GM15510 (cell line): Measurements from ENCODE around the gene RAB24.

Source experiments
- POLR2A ChIP-seq: IDR thresholded peaks from 3 replicates; pipeline ENCODE4 v1.6.1; 2011; ENCODE audit warnings: borderline replicate concordance; ENCODE audit not compliant: insufficient read length; ENCODE audit errors: extremely low read depth

The RAB24 gene

DNA sequence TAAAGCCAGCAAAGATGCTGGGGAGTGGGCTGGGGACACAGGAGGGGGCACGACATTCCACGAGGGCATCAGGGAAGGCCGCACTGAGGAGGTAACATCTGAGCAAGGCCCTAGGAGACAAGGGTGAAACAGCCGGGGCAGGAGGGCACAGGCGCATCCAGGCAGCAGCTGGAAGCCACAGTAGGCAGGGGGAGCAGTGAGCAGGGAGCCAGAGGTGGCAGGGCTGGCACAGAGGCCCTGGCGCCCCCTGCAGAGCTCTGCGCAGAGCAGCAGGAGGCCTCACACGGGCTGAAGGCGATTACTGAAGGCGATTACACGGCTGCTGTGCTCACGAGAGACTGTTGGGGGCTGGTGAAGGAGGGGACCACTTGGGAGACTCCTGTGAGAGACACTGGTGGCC is 32.6 kb upstream of the RAB24 start:
- TF ChIP-seq POLR2A, result no peak

DNA sequence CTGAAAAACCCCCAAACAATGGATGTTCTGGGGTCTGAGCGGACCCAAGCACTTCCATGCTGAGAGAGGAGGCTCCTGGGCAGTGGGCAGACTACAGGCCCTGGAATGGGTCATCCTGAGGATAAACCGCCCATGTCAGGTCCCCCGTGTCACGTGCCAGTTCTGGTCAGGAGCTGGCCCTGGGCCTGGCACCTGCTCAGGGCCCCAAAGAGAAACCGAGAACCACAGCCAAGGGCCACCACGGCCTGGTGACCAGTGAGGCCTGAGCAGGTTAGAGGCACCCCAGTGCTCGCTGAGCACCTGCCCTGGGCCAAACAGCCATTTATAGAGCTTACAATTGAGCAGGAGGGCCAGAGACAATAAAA is 32.2 kb upstream of the RAB24 start:
- TF ChIP-seq POLR2A, result no peak

DNA sequence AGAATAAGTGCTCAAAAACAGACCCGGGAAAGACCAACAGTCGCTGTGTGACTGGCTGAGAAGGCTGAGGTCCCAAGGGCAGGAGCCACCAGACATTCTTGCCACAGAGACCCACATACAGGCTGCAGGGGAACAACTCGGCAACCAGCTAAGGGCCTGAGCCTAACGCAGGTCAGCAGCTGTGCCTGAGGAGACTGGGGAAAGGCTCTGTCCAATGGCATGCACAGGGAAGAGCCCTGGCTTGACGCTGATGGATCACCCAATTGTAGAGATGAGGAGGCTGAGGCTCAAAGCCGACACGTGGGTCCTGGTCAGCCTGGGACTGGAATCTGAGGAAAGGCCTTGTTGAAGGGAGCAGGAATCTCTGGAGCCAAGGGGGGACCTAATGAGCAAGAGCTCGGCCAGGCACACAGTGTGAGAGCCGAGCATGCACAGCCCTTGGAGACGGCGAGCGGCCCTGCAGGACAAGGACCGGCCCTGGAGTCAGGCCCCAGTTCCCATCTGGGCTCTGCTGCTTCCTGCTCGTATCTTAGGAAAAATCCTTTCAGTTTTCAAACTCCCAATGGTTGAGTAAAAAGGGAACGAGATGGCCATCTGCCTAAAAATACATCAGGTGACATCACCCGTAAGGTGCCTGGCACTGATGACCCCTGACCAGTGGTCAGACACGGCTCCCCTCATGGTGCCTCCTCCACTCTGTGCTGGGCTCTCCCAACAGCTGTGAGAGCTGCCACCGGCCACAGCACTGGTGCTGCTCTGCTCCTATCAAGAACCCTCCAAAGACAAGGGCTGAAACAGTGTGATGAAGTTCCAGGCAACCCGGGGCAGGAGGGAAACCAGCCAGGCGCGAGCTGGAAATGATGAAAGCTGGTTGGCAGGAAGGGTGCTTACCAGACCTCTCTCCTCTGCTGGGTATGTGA is 31.5 kb upstream of the RAB24 start:
- no peak for TF ChIP-seq POLR2A

DNA sequence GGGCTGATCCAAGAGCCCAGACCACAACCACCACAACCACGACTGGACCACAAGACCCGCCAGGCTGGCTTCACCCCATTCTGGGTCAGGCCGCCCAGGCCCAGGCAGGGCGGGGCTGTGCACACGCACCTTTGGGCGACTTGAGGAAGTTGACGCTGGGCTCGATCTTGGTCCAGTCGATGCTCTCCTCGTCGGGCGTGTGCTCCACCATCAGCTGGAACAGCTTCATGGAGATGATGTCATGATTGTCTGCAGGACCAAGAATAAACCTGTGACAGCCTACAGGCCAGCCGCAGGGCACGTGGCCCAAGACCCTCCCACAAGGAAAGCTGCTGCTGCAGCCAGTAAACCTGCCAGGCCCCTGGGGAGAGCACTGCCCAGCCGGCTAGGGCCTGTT is 30.6 kb upstream of the RAB24 start:
- no peak for TF ChIP-seq POLR2A

DNA sequence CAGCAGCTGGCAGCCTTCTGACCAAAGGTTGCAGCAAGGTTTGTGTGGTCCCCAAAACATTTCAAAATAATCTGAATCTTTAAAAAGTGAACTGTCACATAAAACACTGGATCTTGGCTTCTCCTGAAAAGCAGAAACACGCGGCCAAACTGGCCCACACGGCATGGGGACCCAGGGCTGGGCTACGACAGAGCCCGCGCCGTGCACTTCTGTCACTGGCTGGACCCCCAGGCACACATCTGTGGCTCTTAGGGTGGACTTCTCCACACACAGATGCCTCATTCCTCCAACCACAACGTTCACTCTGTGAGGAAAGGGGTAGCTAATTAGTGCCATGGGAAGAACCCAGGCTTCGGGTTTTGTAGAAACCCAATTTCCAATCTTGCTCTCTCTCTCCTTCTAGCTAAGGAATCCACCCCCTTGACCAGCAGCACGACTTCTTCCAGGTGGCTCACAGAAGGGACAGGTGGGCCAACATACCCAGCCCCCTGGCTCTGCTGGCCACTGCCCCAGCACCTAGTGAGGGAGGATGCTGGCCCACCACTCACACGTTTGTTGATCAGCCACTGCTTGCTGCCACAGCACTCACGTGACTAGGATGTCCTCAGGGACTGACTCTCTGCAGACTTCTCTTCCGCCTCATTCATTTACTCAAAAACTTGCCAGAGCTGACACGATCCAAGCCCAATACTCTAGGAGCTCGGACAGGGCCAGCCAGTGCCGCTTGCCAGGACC is 30.1 kb upstream of the RAB24 start:
- TF ChIP-seq POLR2A, result no peak

DNA sequence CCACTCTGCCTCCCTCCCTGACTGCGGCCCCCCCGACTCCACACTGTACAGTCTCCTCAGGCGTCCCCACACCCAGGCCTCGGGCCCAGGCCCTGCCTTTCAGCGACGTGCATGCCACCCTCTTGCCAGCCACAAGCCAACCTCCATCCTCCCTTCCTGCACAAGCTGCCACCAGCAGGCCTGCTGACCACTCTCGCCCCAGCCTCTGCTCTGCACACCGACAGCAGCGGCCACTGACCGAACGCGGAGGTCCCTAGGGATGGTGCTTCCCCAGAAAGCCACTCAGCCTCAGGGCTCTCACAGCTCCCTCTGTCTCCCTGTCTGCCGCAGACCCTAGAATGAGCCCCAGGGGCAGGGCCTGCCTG is 29.4 kb upstream of the RAB24 start:
- TF ChIP-seq POLR2A, result no peak

DNA sequence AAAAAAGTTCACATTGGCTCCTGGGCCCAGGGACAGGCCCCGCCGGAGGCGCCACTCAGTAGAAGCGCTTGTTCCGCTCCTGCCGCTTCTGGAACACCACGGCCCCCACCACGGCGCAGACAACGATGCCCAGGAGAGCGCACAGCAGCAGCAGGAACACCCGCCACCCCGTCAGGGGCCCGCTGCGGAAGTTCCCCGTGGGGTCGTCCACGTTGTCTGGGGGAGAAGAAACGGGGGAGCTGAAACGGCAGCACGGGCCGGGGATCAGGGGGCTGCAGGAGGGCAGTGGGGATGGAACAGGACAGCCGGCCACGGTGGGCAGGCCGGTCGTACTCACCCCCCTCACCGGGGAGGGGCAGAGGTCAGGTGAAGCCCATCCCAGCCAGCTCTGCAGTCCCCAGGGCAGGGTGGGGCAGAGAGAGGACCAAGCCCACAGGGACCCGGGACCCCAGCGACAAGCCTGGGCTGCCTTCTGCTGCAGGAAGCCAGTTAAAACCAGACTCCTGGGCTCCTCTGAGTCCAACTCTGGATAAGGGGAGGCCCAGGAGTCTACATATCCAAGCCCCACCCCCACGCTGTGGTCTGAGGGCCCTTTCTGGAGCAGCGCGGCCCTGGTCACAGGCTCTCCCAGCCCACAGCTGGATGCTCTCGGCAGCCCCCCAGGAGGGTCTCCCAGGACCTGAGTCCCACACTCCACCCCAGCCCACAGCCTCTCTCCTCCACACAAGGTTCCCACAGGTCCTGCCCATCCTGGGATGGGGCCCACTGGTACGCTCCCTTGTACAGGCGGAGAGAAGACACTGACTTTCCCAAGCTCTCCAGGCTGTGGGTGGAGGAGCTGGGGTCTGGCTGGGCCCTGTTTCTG is 28.7 kb upstream of the RAB24 start:
- no peak for TF ChIP-seq POLR2A

DNA sequence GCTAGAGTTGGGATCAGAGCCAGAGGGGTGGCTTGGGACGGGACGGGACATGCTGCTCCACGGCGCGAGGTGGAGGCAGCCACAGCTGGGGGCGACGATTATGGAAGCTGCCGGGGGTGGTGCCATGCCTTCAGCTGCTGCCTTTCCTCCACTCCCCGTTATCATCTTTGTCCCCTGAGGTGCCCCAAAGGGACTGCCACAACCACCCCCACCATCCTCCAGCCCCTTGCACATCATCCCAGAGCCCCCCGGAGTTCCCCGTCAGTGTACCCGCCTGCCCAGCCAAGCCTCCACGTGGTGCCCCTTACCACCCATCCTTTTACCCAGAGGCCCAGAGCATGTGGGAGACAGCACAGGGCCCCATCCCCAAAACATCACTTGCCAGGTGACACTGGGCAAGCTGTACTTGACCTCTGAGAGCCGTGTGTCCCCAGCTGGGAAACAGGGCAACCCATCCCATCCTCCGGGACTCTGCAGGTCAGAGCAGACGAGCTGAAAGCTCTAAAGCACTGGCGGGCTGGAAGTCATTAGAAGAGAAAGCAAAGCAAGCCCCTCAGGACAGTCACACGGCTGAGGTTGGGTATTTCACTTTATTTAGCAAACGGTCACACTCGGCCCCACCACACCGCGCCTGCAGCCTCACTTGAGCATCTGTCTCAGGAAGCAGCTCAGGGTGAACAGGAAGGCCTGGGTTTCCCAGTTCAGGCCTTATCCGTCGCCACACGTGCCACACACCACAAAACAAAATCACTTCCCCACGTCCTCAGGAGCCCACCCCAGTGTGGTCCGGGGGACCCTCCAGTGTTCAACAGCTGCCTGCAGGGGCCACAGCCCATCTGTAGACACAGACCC is 27.7 kb upstream of the RAB24 start:
- TF ChIP-seq POLR2A, result no peak

DNA sequence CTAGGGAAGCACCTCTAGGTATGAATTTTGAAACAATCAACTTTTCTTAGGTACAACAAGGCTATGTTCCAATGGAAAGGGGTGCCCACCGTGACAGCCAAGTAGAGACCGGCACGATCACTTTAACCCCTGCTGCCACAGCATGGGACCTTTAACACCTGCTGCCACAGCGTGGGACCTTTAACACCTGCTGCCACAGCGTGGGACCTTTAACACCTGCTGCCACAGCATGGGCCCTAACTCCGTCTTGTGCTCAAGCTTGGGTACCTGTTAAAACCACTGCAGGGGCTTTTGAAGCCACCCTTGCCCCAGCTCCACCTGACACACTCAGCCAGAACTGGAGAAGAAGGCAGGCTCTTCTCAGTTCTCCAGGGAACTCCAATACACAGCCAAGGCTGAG is 26.4 kb upstream of the RAB24 start:
- no peak for TF ChIP-seq POLR2A

DNA sequence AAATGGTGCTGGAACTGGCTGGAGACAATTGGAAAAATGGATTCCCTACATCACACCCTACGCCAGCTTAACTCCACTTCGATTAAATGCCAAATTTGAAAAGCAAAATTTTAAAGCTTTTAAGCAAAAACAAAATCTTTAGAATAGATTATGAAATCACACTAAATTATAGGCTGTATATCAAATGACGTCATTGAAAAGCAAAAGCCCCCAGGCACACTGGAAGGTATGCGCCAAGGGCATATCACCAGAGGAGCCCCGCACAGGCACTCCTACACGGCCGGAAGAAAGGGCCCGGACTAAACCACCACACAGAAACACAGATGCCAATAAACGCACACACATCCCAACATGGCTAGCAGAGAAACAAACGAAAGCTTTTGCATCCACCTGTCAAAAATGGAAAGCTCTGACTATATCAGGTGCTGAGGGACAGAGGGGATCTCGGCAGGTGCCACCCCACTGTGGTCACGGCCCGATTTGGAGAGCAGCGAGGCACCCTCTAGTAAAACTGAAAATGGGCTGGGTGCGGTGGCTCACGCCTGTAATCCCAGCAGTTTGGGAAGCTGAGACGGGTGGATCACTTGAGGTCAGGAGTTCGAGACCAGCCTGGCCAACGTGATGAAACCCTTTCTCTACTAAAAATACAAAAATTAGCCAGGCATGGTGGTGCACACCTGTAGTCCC is 25.2 kb upstream of the RAB24 start:
- TF ChIP-seq POLR2A, result no peak

DNA sequence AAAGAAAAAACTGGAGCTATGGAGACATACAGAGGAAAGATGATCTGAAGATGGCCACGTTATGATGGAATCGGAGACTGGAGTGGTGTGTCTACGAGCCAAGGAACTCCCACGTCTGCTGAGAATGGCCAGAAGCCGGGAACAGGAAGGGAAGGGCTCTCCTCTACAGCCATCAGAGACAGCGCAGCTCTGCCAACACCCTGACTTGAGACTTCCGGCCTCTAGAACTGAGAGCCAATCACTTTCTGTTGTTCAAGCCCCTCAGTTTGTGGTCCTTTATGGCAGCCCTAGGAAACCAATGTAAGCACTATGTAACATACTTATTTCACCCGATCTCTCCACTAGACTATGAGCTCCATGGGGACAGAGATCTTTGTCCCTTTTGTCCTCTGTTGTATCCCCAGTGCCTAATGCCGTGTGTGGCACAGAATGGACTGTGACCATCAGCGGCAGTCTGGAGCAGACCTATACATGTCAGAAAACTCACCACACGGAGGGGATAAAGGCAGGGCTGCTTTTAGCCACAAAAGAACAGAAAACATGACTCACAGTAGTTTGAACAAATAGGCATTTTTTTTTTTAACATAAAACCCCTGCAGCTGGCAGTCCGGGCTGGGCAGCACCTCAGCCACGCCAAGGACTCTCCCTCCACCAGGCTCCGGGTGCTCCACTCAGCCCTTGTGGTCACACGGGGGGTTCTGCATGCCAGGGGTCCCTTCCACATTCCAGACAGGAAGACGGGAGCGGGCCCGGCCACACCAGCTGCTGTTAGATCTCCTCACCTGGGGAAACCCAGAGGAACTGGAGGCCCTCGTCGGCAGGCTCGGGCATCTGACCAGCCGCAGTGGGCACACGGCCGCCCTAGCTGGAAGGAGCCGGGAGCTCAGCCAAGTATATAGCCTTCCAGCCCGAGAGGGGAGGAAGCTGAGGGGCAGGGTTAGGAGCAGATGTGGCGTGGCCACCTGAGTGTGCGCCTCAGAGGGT is 24.3 kb upstream of the RAB24 start:
- no peak for TF ChIP-seq POLR2A

DNA sequence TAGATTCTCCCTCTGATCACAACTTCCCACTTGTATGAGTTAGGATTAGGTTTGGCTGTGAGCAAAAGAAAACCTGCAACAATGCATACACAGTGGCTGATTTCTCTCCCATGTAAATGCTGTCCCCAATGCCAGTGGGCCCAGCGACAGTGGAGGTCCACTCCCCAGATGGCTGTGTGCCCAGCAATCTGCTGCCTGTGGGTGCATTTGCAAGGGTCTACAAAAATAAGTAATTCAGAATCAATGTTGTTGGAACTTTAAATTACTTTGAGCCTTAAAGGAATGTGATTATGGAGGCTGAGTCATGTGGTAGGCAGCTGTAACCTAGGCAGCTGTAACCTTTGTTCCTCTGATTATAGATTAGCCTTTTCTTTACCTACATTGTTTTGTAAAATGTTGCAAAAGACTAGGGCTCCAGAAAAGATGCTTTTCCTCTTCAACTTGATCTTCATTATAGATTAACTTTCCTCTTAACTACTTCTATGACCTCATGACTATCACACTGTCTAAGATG is 22.4 kb upstream of the RAB24 start:
- no peak for TF ChIP-seq POLR2A

DNA sequence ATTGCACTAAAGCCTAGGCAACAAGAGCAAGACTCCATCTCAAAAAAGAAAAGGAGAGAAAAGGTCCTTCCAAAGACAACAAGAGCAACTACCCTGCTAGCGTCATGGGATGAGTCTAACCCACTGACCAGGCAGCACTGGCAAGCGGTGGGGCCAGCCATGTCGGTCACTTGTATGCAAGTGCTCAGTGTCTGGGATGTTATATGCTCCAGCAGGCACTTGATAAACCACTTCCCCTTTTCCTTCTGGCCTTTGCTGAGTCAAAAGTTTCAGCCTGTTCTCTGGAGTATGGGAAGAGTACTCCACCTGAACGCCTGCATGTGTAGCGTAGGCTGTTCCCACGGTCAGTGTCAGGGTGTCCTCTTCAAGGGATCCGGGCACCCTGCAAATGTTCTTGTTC is 17.4 kb upstream of the RAB24 start:
- TF ChIP-seq POLR2A, result no peak

DNA sequence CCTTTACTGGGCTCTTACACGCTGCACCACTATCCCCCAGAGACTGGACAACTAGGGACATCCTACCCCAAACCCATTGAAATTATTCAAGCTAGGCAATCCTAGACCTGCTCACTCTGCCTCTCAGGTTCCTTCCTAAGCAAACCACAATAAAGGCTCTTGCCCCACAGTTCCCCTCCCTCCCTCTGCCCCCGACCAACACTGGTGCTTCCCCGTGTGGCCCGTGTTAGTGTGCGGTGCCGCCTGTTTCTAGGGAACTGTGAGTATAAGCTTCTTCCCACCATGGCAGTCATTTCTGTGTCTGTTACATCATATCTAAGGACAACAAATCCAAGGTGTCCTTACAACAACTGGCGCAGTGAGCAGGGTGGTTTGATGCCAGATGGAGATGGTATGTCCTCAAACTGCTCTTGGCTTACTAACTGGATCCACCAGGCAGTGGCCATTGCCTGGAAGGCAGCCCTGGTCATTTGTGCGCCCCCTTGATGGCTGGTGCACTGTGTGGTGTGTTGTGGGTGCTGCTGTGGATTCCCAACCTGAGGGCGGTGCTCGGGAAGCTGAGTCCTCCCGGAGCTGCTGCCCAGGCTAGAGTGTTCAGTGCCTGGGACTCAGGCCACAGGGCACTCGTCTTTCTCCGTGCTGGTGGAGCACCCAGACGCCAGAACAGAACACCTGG is 16.5 kb upstream of the RAB24 start:
- no peak for TF ChIP-seq POLR2A
